PFSK-1 (cell line): ENCODE measurements around the gene NUP214.

ENCODE experiments used
- POLR2AphosphoS5 ChIP-seq: IDR thresholded peaks from 2 replicates; pipeline ENCODE4 v1.6.1; 2012; ENCODE audit warnings: low read depth, mild to moderate bottlenecking, control low read depth, low read length, moderate library complexity
- TAF1 ChIP-seq: IDR thresholded peaks from 2 replicates; pipeline ENCODE4 v1.6.1; 2012; ENCODE audit warnings: low read length, control low read depth, borderline replicate concordance; ENCODE audit not compliant: insufficient read depth
- TF ChIP-seq, protein P1 (sequence below), 2 experiments: IDR thresholded peaks; 2 replicates each; pipeline versions ENCODE4 v1.6.1 to v1.8.0; 2011 to 2012; ENCODE audit warnings: low read depth in 2 of 2, low read length in 2 of 2, control low read depth in 1 of 2, inconsistent platforms in 1 of 2, mild to moderate bottlenecking in 1 of 2, moderate library complexity in 1 of 2; ENCODE audit not compliant: insufficient read depth in 1 of 2

DNA sequence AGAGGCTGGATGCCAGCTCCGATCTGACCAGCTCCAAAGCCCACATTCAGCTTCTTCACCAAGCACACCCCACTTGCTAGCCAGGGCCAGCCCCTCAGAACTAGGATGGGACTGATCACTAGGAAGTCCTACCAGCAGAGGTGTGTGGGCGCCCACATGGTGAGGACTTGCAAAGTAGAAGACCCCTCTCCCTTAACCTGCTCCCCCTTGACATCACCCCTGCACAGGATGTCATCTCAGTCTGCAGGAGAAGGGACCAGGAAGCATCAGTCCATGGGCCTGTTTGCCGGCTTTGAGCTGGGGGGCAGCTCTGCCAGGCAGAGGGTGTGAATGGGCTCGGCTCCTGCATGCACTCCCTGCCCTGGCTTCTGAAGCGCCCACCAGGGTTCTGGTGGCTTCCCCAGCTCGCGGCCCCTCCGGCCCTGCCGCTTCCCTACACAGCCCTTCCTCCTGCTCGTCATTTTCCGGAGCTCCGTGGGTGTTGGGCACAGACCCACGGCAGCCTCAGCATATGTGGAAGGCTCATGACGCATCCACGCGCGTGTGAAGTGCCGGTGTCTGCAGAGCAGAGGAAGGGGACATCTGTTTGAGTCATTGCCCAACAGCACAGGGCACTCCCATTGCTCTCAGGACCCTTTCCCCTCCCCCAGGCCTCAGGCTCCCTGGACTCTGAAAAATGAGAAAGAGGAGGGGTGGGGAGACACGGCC is 154.6 kb downstream of the NUP214 start:
- TF ChIP-seq, protein P1, sequence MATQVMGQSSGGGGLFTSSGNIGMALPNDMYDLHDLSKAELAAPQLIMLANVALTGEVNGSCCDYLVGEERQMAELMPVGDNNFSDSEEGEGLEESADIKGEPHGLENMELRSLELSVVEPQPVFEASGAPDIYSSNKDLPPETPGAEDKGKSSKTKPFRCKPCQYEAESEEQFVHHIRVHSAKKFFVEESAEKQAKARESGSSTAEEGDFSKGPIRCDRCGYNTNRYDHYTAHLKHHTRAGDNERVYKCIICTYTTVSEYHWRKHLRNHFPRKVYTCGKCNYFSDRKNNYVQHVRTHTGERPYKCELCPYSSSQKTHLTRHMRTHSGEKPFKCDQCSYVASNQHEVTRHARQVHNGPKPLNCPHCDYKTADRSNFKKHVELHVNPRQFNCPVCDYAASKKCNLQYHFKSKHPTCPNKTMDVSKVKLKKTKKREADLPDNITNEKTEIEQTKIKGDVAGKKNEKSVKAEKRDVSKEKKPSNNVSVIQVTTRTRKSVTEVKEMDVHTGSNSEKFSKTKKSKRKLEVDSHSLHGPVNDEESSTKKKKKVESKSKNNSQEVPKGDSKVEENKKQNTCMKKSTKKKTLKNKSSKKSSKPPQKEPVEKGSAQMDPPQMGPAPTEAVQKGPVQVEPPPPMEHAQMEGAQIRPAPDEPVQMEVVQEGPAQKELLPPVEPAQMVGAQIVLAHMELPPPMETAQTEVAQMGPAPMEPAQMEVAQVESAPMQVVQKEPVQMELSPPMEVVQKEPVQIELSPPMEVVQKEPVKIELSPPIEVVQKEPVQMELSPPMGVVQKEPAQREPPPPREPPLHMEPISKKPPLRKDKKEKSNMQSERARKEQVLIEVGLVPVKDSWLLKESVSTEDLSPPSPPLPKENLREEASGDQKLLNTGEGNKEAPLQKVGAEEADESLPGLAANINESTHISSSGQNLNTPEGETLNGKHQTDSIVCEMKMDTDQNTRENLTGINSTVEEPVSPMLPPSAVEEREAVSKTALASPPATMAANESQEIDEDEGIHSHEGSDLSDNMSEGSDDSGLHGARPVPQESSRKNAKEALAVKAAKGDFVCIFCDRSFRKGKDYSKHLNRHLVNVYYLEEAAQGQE (IDR thresholded peaks at IDR 0.05; ENCODE audit: insufficient read depth in 1 of 2, low read depth in 2 of 2, low read length in 2 of 2): no peak
- TF ChIP-seq POLR2AphosphoS5 (no peak), TAF1 (no peak)
